ENCODE results near the gene DLL4.
"Not testable (repeated sequence)": the region's sequence is repeated elsewhere in the genome, so short reads cannot be mapped to it uniquely, and the experiment has no call there.

Gene DLL4

DNA sequence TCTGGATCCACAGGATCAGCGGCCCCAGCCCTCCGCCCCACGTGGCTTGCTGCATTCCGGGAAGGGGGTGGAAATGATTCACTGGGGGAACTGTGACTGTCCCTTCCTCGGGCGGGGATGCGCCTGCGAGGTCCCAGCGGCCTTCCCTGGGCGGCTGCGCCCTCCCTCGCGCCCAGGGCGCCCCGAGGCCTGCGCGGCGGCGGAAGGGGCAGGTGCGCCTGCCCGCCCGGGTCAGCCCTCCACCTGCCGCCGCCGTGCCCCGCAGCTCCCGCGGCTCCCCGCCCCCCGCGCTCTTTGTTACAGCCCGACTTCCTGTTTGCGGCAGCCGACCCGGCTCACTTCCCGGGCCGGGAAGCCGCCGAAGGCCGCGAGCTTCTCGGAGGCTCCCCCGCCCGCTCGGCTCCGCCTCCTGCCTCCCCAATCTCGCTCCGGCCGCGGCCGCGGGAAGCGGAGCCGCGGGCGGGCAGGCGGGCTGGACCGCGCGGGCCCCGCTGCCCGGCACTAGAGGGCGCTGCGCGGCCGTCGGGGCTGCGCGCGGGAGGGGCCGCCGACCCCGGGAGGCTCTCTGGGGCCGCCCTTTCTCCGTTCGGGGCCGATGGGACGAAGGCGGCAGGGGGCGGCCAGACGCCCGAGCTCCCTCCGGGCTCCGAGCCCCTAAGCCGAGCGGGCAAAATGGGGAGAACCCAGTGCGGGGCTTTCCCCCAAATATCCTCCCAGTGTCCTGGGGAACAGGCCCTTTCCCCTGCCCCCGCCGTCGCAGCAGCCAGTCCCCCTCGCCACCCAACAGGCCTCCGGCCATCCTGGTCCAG is 12.6 kb downstream of the DLL4 start:
- peak; percentile 90 for DNase-seq (ENCODE audit: low read depth, low spot score)

DNA sequence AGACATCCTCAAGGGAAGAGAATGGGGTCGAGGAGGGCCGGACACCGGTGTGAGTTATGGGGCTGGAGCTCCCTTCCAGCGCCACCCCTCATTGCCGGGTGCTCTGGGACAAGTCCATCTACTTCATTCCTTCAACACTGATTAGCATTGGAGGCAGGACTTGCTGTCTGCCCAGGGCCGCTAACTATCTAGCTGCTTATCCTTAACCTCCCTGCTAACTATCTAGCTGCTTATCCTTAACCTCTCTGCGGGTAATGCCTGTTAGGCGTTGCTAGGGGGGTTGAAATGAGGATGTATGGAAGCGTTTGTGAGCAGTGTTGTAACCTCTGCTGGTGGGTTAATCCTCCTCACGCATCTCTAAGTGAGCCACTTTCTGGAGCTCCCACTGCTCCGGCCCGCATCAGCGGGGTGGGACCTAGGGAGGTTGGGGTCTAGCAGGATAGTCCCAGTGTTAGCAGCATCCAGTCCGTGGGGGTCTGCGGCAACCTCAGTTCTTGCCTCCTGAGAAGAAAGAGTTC is 13.3 kb downstream of the DLL4 start:
- no peak for DNase-seq (ENCODE audit: low read depth, low spot score)

DNA sequence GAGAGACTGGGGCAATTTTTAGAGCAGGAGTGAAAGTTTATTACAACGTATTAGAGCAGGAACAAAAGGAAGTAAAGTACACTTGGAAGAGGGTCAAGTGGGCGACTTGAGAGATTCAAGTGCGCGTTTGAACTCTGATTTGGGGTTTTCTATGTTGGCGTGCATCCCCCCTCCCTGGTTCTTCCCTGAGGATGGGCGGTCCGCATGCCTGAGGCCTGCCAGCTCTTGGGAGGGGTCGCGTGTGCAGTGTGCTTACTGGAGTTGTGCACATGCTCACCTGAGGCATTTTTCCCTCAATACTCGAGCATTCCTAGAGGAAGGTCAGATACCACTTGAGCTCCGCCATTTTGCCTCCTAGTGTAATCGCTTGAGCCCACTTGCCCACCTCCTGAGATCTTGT is 13.7 kb downstream of the DLL4 start:
- no peak for DNase-seq (ENCODE audit: low read depth, low spot score)

DNA sequence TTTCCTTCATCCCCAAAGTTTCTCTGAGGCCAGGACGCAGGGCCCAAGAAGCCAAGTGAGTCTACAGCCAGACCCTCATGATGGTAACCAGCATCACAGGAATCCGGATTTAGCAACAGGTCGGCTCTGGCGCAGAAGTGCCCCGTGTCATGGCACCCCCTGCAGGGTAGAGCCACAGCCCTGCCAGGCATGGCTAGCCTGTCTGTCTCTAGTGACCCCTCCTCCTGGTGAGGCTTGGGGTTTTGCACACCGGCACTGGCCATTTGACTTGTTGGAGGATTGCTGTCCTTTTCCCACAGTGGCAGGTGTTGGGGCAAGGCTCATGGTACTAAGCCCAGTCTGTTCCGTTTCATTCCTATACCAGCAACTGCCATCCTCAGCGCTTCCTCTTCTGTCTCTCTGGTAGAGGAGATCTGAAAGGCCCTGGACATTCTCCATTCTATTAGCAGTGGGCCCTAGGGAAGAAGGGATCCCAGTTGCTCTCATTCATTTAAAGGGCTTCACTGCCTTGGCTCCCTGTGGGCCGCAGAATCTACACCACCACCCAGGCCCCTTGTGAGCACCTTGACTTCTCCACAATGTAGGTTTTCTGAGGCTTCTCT is 14.7 kb downstream of the DLL4 start:
- no peak for DNase-seq (ENCODE audit: low read depth, low spot score)

DNA sequence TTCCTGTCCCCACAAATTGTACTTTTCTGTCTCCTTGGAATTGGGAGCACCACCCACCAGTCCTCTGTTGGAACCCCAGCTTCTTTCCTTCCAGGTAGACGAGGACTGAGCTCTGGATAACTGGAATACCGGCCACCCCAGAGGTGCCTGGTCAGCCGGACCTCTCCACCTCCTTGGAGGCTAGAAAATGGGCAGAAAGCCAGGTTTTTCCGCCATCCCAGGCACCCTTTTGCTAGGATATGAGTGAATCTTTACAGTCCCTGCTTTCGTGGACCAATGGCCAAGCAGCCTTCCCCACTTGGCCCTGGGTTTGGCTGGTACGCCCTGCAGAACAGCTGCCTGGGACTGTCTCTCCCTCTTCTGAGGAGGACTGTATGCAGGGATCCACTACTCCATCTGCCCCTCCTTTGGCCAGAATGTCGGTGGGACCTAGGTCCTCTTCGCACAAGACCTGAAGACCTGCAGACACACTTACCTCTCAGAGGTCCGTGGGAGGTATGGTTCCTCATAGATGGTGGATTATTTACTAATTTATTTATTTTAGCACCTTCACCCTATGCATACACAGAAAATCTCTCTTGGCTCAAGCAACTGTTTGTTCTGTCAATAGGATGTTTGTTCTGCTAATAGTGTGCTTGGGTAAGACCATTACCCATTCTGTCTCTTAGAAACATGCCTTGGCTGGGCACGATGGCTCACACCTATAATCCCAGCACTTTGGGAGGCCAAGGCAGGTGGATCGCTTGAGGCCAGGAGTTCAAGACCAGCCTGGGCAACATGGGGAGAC is 15.6 kb downstream of the DLL4 start:
- DNase-seq (ENCODE audit: low read depth, low spot score) = no peak

DNA sequence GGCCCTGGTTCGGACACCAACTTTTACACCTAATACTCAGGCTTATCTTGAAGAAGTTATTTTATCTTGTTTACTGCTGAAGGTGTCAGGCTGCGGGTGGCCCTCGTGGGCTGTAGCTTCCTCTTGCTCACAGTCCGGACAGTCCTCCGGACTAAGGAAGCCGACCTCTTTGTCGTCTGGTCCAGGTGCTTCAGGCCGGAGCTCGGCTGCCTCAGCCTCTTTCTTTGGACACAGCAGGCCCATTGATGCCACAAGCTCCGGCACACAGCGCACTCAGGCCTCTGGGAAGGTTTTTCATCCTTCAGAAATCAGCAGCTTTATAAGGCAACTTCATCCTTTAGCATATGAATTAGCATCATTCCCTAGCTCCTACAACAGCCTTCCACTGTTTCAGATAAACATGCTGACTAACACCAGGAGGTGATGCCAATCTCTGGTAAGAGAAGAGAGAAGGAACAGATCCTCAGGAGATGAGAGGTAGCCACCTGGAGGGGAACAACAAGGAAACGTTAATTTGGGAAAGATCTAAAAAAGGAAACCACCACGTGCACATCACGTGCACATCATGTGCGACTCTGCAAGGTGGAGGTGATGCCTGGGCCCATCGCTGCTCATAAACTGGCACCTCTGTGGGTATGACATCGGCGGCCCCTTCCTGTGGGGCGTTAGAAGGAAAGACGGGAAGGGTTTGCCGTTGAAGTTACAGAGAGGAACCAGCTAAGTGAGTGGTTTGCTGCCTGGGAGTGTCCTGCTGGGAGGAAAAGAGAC is 19.8 kb downstream of the DLL4 start:
- DNase-seq (ENCODE audit: low read depth, low spot score) = no peak

DNA sequence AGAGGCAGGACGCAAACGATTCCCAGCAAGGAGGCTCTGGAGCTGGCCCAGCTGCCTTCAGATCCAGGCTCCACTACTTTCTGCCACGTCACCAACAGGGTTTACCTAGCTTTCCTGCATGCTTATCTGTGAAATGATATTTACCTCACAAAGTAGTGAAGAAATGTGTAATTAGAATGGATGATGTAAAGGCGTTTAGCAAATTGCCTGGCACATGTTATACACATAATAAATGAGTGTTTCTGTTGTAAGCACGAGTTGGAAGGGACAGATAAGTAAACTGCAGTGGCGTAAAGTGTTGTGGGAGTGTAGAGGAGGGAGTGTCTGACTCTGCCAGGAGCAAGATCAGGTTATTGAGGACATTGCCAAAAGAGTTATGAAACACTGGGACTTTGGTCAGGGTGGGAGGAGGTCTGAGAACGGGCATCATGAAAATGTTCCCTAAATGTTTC is 20.6 kb downstream of the DLL4 start:
- DNase-seq (ENCODE audit: low read depth, low spot score) = no peak

DNA sequence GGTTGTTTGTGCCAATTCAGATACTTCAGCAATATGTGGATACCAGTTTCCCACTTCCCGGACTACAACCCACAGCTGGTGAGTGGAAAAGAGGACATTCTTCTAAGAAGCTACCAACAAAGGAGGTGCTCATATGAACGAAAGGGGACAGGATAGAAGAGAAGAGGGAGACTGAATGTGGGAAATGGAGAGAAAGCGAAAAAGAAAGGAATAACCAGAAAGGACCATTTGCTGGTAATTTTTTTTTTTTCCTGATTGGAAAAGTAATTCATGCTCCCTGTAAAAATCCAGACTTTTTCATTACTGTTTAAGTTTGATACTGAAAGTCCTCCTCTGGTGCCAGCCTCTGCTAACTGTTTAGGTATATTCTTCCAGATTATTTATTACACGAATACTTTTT is 22.6 kb downstream of the DLL4 start:
- DNase-seq (ENCODE audit: low read depth, low spot score) = no peak

DNA sequence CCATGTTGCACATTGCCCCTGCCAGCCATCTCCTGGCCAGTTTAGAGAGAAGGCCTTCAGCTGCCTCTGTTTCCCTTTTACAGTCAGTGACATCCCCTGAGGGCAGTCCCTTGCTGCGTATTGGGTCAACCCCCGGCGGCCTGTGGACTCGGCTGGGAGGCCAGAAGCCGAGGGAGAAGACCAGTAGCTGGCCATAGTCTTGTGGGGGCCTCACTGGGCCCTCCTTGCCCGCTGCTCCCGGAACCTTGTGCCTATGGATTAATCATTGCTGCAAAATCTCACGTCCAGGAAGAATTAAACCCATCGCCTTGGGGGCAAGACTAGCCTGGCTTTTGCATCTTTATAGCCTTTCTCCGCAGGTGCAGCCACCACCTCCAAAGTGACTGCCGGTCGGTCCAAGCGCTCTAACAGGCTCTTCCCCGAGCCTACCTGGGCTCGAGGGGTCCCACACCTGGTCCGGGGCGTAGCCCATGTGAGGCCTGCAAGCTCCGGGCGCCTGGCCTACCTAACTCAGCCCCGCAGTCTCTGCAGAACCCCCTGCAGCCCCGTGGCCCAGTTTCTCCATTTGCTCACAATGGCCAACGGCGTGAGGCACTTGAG is 23.3 kb downstream of the DLL4 start:
- no peak for DNase-seq (ENCODE audit: low read depth, low spot score)

DNA sequence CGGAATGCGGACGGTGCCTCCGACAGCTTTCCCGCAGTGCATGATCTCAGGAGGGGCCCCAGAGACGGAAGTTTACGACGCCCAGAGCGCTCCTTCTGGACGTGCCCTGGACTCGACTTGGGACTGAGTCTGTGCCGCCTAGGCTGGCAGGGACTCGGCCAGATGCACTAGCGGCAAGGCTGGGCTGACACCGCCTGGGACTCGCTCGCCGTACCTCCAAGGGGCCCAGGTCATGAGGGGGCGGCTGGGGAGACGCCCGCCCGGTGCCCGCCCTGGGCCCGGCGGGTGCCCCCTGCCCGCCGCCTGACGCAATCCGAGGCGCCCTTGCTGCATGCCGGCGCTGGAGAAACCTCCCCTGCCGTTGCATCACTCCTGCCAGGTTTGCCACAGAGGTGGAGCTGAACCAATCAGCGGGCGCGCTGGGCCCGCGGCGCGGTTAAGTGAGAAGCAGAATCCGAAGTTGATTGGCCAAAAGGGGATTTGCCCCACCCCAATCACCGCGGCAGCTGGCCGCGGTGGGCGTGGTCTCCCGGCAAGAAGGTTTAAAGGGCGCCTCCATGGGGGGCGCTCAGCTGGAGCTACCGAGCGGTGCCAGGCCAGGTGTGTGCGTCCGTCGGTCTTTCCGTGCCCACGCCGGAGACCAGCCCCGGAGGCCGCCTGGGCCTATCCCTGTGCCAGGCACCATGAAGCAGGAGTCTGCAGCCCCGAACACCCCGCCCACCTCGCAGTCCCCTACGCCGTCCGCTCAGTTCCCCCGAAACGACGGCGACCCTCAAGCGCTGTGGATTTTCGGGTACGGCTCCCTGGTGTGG is 24.0 kb downstream of the DLL4 start, which contains the start of gene CHAC1:
Gene CHAC1, plus strand, starts transcription at position 571 of the 812 bp plus-strand sequence. Its CDS starts 113 bp downstream, at position 684.
- peak; percentile 98 for DNase-seq (ENCODE audit: low read depth, low spot score)

DNA sequence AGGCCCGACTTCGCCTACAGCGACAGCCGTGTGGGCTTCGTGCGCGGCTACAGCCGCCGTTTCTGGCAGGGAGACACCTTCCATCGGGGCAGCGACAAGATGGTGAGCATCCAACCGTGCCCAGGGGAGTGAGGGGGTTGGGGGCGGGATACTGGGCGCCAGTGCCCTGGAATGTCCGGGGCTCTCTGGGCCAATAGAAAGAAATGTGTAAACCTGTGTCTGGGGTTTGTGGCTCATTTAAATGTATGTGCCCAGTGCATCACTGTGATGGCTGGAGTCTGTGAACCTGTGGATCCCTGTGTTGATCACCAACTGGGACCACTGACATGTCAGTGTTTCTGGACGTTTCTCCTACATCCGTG is 24.6 kb downstream of the DLL4 start:
- no peak for DNase-seq (ENCODE audit: low read depth, low spot score)

DNA sequence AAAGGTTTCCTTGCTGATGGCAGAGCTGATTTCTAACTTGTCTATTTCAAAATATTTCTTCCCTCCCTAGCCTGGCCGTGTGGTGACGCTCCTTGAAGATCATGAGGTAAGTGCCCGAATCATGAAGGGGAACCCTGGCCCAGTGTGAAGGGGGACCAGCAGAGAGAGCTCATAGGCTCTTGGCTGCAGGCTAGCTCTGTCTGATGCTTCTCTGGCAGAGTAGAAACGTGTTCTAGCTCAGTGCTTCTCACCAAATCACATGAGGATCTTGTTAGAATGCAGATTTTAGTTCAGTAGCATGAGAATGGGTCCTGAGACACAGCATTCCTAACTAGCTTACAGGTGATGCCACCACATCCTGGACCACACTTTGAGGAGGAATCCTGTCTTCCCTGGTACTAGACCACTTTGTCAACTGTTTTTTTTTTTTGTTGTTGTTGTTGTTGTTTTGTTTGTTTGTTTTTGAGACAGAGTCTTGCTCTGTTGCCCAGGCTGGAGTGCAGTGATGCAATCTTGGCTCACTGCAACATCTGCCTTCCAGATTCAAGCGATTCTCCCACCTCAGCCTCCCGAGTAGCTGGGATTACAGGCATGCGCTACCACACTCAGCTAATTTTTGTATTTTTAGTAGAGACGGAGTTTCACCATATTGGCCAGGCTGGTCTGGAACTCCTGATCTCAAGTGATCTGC is 25.2 kb downstream of the DLL4 start:
- DNase-seq (ENCODE audit: low read depth, low spot score) = not testable (repeated sequence)

DNA sequence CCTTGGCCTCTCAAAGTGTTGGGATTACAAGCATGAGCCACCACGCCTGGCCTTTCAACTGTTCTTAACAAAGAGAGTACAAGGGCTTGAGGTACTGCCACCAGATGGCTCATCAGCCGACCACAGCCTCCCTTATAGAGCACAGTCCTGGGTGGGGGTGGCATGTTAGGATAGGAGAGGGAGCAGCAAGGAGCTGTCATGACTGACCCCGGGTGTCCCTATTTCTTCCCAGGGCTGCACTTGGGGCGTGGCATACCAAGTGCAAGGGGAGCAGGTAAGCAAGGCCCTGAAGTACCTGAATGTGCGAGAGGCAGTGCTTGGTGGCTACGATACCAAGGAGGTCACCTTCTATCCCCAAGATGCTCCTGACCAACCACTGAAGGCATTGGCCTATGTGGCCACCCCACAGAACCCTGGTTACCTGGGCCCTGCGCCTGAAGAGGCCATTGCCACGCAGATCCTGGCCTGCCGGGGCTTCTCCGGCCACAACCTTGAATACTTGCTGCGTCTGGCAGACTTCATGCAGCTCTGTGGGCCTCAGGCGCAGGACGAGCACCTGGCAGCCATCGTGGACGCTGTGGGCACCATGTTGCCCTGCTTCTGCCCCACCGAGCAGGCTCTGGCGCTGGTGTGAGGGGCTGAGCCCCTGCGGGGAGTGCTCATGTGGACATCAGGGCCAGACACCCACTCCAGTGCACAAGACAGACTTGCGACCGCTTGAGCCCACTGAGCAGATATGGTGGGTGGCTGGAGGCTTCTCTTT is 26.2 kb downstream of the DLL4 start:
- DNase-seq (ENCODE audit: low read depth, low spot score) = no peak

DNA sequence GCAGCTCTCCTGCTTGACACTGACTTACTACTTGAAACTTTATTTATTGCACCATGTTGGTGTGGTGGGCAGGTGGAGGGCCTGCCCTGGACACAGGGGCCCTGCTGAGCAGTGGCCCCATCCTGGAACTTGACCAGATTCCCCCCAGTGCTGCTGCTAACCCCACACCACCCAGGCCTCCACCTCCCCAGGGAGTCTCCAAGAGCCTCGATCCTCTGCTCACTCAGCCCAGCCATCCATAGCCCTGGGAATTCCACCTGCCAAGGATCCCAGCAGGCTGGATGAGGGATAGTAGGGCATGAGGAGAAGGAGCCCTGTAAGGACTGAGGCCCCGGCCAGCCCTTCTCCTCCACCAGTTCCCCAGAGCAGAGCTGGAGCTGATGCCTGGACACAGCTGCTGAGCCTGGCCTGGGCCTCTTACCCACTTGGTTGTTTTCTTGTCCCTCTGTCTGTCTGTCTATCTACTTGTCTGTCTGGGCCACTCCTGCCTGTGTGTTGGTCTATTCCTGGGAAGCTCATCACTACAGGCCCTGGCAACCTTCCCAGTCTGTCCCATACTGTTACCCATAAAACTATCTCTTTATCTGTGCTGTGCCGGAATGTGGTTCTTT is 26.9 kb downstream of the DLL4 start:
- DNase-seq (ENCODE audit: low read depth, low spot score) = no peak

DNA sequence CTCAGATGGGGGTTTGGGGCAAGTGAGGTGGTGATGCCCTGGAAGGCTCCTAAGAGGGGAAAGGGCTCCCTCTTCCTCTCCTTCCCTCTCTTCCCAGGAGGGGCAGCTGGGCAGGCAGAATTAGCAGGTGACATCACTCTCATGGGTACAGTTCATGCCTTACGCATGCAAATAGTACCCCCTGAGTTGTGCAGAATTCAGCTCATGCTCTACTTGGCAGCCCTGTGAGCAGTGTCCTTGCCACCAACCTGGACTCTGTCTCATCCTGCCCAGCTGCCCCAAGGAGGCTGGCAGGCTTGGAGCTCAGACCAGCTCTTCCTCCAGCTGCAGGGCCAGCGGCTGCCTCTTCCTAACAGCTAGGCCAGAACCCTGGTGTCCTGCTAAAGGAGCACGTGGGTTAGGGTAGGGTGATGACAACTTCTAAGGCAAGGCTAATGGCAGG is 27.4 kb downstream of the DLL4 start:
- no peak for DNase-seq (ENCODE audit: low read depth, low spot score)

DNA sequence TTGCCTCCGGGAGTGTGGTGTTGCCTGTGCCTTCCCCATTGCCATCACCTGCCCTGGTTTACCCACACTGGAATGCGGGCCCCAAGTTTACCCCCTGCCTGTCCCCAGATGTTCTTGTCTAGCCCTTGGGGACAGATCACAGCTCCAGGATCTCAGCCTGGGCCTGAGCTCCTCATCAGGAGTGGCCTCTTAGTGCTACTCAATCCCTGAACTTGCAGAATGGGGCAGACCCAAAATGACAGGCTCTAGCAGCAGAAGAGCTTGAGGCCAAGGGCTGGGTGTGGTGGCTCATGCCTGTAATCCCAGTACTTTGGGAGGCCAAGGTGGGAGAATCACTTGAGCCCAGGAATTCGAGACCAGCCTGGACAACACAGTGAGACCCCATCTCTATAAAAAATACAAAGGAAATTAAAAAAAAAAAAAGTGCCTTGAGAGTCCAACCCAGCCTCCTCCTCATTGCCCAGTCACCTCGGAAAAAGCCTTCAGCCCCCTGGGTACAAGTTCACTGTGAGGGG is 28.0 kb downstream of the DLL4 start:
- no peak for DNase-seq (ENCODE audit: low read depth, low spot score)

DNA sequence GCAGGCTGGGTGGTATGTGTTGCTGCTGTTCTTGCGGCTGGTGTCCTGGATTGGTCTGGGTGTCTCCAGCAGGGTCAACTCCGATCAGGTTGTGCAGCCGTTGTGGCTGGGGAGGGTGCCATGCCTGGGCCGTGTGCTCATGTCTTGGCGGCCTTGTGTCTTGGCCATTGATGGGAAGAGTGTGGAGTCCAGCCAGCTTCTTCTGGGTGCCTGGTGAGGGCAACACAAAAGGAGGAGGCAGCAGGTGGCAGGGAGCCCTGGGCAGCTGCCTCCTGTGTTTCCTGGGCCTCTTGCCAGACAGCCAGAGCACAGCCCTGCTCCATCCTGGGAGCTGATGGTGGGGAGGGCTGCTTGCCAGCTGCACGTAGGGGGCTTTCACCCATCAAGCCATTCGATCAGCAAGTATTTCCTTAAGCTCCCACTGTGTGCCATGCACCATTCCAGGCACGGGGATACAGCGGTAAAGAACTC is 28.5 kb downstream of the DLL4 start:
- DNase-seq (ENCODE audit: low read depth, low spot score) = peak; percentile 60

DNA sequence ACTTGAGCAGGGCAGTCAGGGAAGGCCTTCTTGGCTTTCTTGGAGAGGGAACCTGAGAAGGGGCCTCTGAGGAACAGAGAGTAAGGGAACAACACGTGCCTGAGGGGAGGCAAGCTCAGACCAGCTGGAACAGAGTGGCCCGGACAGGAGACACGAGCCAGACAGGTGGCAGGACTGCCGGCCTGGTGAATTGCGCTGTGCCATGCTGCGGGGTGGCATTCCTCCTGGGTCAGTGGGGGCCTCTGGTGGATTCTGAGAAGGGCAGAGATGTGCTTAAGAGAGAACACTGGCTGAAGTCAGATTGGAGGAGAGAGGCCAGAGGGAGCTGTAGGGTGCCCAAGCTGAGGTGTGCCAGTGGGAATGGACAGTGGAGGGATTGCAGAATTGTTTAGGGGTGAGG is 29.0 kb downstream of the DLL4 start:
- DNase-seq (ENCODE audit: low read depth, low spot score) = no peak
